KMS-11 (cell line): ENCODE data around the gene KCNK1.

ENCODE experiments used
- H2AFZ ChIP-seq: fragments of 200-600 bp; sonication (generic); 2 replicates; pipeline ENCODE4 v1.6.1; 2016; ENCODE audit warnings: antibody characterized with exemption, mixed run types, low read depth
- H3K27ac ChIP-seq: fragments of 200-600 bp; sonication (generic); 2 replicates; pipeline ENCODE4 v1.6.1; 2016; ENCODE audit warnings: mild to moderate bottlenecking, mixed run types
- H3K27me3 ChIP-seq: fragments of 200-600 bp; sonication (generic); 2 replicates; pipeline ENCODE4 v1.6.1; 2017; ENCODE audit warnings: mild to moderate bottlenecking, low read depth, mixed run types, moderate library complexity; ENCODE audit not compliant: insufficient read depth
- H3K36me3 ChIP-seq: fragments of 200-600 bp; sonication (generic); 2 replicates; pipeline ENCODE4 v1.6.1; 2017; ENCODE audit warnings: mild to moderate bottlenecking, mixed run types; ENCODE audit not compliant: insufficient read depth
- H3K4me1 ChIP-seq: fragments of 200-600 bp; sonication (generic); 2 replicates; pipeline ENCODE4 v1.6.1; 2016; ENCODE audit warnings: mild to moderate bottlenecking, low read depth, mixed run types; ENCODE audit not compliant: poor library complexity, severe bottlenecking
- H3K4me2 ChIP-seq: fragments of 200-600 bp; sonication (generic); 2 replicates; pipeline ENCODE4 v1.7.0; 2016; ENCODE audit warnings: mild to moderate bottlenecking, mixed run types
- H3K4me3 ChIP-seq: fragments of 200-600 bp; sonication (generic); IDR thresholded peaks from 2 replicates; pipeline ENCODE4 v1.6.1; 2017; ENCODE audit warnings: low read depth, low read length, mixed read lengths; ENCODE audit not compliant: insufficient read depth
- H3K79me2 ChIP-seq: fragments of 200-600 bp; sonication (generic); 2 replicates; pipeline ENCODE4 v1.6.1; 2016; ENCODE audit warnings: low read depth, mixed run types; ENCODE audit not compliant: insufficient read depth
- H3K9ac ChIP-seq: fragments of 200-600 bp; sonication (generic); 2 replicates; pipeline ENCODE4 v1.6.1; 2016; ENCODE audit warnings: mild to moderate bottlenecking, mixed run types
- H4K20me1 ChIP-seq: fragments of 200-600 bp; sonication (generic); 2 replicates; pipeline ENCODE4 v1.6.1; 2016; ENCODE audit warnings: mild to moderate bottlenecking, mixed run types; ENCODE audit not compliant: insufficient read depth
- TF ChIP-seq, protein P1 (sequence below): fragments of 200-600 bp; sonication (generic); conservative IDR thresholded peaks from 2 replicates; pipeline ENCODE4 v1.6.1; 2017; ENCODE audit warnings: low read depth, mild to moderate bottlenecking, antibody characterized with exemption, low read length, moderate library complexity, mixed read lengths

The KCNK1 gene

GRCh38 chr1:233584376-233584775 lies 29.5 kb upstream of the KCNK1 start:
- Histone ChIP-seq H3K36me3 (no peaks in the 10 kb centered on the region), H3K9ac (no peak overlapping the region), H3K4me3 (no peak overlapping the region), H3K4me2 (no peak overlapping the region), H3K27ac (no peak overlapping the region), H3K79me2 (no peaks in the 10 kb centered on the region), H4K20me1 (no peaks in the 10 kb centered on the region), H3K27me3 (no peaks in the 10 kb centered on the region), H3K4me1 (no peaks in the 10 kb centered on the region), H2AFZ (no peak overlapping the region)
- TF ChIP-seq, protein P1, sequence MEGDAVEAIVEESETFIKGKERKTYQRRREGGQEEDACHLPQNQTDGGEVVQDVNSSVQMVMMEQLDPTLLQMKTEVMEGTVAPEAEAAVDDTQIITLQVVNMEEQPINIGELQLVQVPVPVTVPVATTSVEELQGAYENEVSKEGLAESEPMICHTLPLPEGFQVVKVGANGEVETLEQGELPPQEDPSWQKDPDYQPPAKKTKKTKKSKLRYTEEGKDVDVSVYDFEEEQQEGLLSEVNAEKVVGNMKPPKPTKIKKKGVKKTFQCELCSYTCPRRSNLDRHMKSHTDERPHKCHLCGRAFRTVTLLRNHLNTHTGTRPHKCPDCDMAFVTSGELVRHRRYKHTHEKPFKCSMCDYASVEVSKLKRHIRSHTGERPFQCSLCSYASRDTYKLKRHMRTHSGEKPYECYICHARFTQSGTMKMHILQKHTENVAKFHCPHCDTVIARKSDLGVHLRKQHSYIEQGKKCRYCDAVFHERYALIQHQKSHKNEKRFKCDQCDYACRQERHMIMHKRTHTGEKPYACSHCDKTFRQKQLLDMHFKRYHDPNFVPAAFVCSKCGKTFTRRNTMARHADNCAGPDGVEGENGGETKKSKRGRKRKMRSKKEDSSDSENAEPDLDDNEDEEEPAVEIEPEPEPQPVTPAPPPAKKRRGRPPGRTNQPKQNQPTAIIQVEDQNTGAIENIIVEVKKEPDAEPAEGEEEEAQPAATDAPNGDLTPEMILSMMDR = no peak

DNA sequence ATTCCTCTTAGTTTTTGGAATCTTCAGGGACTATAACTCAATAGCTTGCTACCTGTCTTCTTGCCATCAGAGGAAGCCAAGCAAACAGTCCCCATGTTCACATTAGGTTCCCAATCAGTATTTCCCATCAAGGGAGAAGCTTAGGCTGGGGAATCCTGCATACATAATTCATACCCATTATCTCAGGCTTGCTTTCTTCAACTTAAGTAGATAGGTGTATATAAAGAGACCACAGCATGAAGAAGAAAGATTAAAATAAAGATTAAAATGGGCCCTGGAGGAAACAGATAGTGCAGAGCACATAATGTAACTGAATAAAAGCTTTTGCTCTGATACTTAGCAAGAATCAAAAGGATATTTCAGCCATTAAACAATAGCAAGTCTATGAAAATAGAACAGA lies 29.0 kb upstream of the KCNK1 start:
- Histone ChIP-seq H3K4me2 (no peak overlapping the region), H3K27ac (no peak overlapping the region), H3K27me3 (no peaks in the 10 kb centered on the region), H3K79me2 (no peaks in the 10 kb centered on the region), H3K4me3 (no peak overlapping the region), H2AFZ (no peak overlapping the region), H3K36me3 (no peaks in the 10 kb centered on the region), H3K4me1 (no peaks in the 10 kb centered on the region), H3K9ac (no peak overlapping the region), H4K20me1 (no peaks in the 10 kb centered on the region)
- TF ChIP-seq, protein P1 = no peak

DNA sequence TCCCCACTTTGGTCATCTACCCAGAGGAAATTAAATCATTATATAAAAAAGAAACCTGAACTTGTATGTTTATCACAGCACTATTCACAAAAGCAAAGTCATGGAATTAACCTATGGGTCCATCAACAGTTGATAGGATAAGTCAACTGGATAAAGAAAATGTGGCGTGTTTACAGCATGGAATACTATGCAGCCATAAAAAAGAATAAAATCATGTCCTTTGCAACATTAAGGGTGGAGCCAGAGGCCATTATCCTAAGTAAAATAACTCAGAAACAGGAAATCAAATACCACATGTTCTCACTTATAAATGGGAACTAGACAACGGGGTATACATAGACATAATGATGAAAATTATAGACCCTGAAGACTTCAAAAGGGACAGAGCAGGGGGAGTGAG lies 27.6 kb upstream of the KCNK1 start:
- Histone ChIP-seq H3K36me3 (no peaks in the 10 kb centered on the region), H3K27me3 (no peaks in the 10 kb centered on the region), H3K9ac (no peak overlapping the region), H3K79me2 (no peaks in the 10 kb centered on the region), H3K4me3 (no peak overlapping the region), H3K27ac (no peak overlapping the region), H2AFZ (no peak overlapping the region), H3K4me1 (no peaks in the 10 kb centered on the region), H4K20me1 (no peaks in the 10 kb centered on the region), H3K4me2 (no peak overlapping the region)
- TF ChIP-seq, protein P1 = no peak

GRCh38 chr1:233587196-233587595 lies 26.7 kb upstream of the KCNK1 start:
- H4K20me1 ChIP-seq = no peaks in the 10 kb centered on the region
- no peak overlapping the region for H2AFZ ChIP-seq
- TF ChIP-seq, protein P1 = no peak
- no peaks in the 10 kb centered on the region for H3K27me3 ChIP-seq
- no peak overlapping the region for H3K4me2 ChIP-seq
- no peaks in the 10 kb centered on the region for H3K79me2 ChIP-seq
- no peak overlapping the region for H3K27ac ChIP-seq
- H3K9ac ChIP-seq = no peak overlapping the region
- no peaks in the 10 kb centered on the region for H3K36me3 ChIP-seq
- H3K4me3 ChIP-seq = no peak overlapping the region
- no peaks in the 10 kb centered on the region for H3K4me1 ChIP-seq
